ENCODE data around the gene MROH7. TPM values are rescaled to one million over a fixed set of nuclear protein-coding genes. Genes with fewer than 3 reads are reported as not detected.

Gene MROH7
- polyA plus RNA-seq, 3 donors = 1.1 TPM; not detected in 2

DNA sequence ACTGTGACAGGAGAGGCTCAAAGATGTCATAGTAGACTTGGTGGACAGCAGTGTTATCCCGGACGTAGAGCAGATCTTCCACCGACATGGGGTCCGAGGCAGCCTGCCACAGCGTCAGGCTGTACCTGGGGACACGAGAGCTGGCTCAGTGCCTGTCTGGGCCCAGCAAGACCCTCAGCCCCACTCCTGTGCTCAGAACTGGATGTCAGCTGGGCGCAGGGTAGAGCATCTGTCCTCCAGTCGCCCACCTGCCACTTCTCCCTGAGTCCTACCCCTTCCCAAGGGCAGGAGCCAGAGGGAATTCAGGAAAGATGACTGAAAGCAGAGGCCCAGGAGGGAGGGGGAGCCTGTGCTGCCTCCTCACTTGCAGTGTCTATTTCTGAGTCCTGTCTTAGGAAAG is 30.0 kb upstream of the MROH7 start:
- TF ChIP-seq CTCF (IDR thresholded peaks at IDR 0.05) = no peak
- Histone ChIP-seq H3K36me3 (replicated peaks in 1 of 2; ENCODE audit: control insufficient read depth in 1 of 2, insufficient read depth in 2 of 2, low read length in 2 of 2) (peaks cover 0 to 2% of the 10 kb centered on the region in 2 donors), H3K4me1 (ENCODE audit: control insufficient read depth in 1 of 2, insufficient read depth in 2 of 2, low read length in 2 of 2) (no peaks in the 10 kb centered on the region), H3K27me3 (ENCODE audit: control insufficient read depth in 2 of 2, insufficient read depth in 2 of 2, low read length in 2 of 2) (no peaks in the 10 kb centered on the region), H3K4me3 (replicated peaks in 1 of 3; ENCODE audit: low read depth in 2 of 3, low read length in 3 of 3) (no peak overlapping the region), H3K9me3 (replicated peaks in 1 of 2; ENCODE audit: control insufficient read depth in 1 of 2, insufficient read depth in 1 of 2, low read length in 2 of 2) (no peaks in the 10 kb centered on the region), H3K4me2 (replicated peaks; ENCODE audit: extremely low read depth, low read length, poor library complexity, severe bottlenecking) (no peak overlapping the region), H3K27ac (ENCODE audit: low read depth in 1 of 2, low read length in 2 of 2) (no peak overlapping the region), H4K20me1 (ENCODE audit: insufficient read depth, low read length) (no peaks in the 10 kb centered on the region), H3K9ac (ENCODE audit: insufficient read depth, low read length, poor library complexity, severe bottlenecking) (no peak overlapping the region), H3K79me2 (ENCODE audit: insufficient read depth, low read length) (no peaks in the 10 kb centered on the region), H2AFZ (ENCODE audit: insufficient read depth, low read depth, low read length, poor library complexity, severe bottlenecking) (no peak overlapping the region)
- Mint-ChIP-seq H3K4me3 (no peak overlapping the region), H3K9me3 (peaks cover 0 to 2% (median 0%) of the 10 kb centered on the region in 7 donors), H3K4me1 (peaks cover 2% of the 10 kb centered on the region), H3K27me3 (ENCODE audit: low read depth in 3 of 3) (peaks cover 0 to 1% (median 0%) of the 10 kb centered on the region in 3 donors), H3K36me3 (peaks cover 0 to 15% of the 10 kb centered on the region in 2 donors), H3K27ac (peak overlapping the region in 1 of 7 donors; percentile 50)
- whole genome bisulfite sequencing (ENCODE audit: insufficient coverage) = 99% methylated on average over 6 of the region's 8 CpGs
- intact Hi-C loops (cut with micrococcal nuclease) = no loop called here
- no peak for DNase-seq

DNA sequence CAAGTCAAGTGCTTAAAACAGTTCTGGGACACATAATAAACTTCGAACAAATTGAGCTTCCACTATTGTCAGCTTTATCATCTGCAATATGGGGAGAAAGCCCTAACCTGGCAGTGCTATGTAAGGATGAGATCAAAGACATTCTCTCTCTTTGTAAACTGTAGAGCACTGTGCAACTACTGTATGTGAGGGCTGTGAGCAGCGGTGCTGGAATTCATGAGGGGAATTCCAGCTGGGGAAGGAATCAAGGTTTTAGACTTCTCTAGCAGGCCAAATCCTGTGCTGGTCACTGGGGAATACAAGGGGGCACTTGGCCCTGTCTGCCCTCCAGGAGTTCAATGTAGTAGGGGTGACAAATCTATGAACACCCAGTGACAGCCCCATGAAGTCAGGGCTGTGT is 27.6 kb upstream of the MROH7 start:
- no peaks in the 10 kb centered on the region for H3K9me3 ChIP-seq (replicated peaks in 1 of 2; ENCODE audit: control insufficient read depth in 1 of 2, insufficient read depth in 1 of 2, low read length in 2 of 2)
- H3K27me3 Mint-ChIP-seq (ENCODE audit: low read depth in 3 of 3) = peaks cover 0 to 2% (median 1%) of the 10 kb centered on the region in 3 donors
- H3K36me3 Mint-ChIP-seq = peaks cover 0 to 1% of the 10 kb centered on the region in 2 donors
- H3K4me1 ChIP-seq (ENCODE audit: control insufficient read depth in 1 of 2, insufficient read depth in 2 of 2, low read length in 2 of 2) = no peaks in the 10 kb centered on the region
- H3K9ac ChIP-seq (ENCODE audit: insufficient read depth, low read length, poor library complexity, severe bottlenecking) = no peak overlapping the region
- H3K27ac ChIP-seq (ENCODE audit: low read depth in 1 of 2, low read length in 2 of 2) = no peak overlapping the region
- no peak for TF ChIP-seq CTCF (IDR thresholded peaks at IDR 0.05)
- no peak overlapping the region for H3K4me3 ChIP-seq (replicated peaks in 1 of 3; ENCODE audit: low read depth in 2 of 3, low read length in 3 of 3)
- DNase-seq = no peak
- H3K79me2 ChIP-seq (ENCODE audit: insufficient read depth, low read length) = no peaks in the 10 kb centered on the region
- H3K4me1 Mint-ChIP-seq = peaks cover 2% of the 10 kb centered on the region
- no peak overlapping the region for H3K4me3 Mint-ChIP-seq
- no peak overlapping the region for H3K4me2 ChIP-seq (replicated peaks; ENCODE audit: extremely low read depth, low read length, poor library complexity, severe bottlenecking)
- no peaks in the 10 kb centered on the region for H3K27me3 ChIP-seq (ENCODE audit: control insufficient read depth in 2 of 2, insufficient read depth in 2 of 2, low read length in 2 of 2)
- H3K36me3 ChIP-seq (replicated peaks in 1 of 2; ENCODE audit: control insufficient read depth in 1 of 2, insufficient read depth in 2 of 2, low read length in 2 of 2) = no peaks in the 10 kb centered on the region
- 100% methylated on average over 1 of the region's 2 CpGs for WGBS (ENCODE audit: insufficient coverage)
- peak overlapping the region in 3 of 7 donors; percentile 20 to 33 (median 27) for H3K27ac Mint-ChIP-seq
- no peaks in the 10 kb centered on the region for H4K20me1 ChIP-seq (ENCODE audit: insufficient read depth, low read length)
- peaks cover 0 to 2% (median 0%) of the 10 kb centered on the region in 7 donors for H3K9me3 Mint-ChIP-seq
- intact Hi-C loops (cut with micrococcal nuclease) = no loop called here
- no peak overlapping the region for H2AFZ ChIP-seq (ENCODE audit: insufficient read depth, low read depth, low read length, poor library complexity, severe bottlenecking)
